GM12878 (cell line): ENCODE results near the gene SLC12A3. TPM values are rescaled to one million over a fixed set of nuclear protein-coding genes. Genes with fewer than 3 reads are reported as not detected.

ENCODE experiments used
- ATAC-seq: fragments of 200-7000 bp; cut with Tn5 transposase; 3 replicates; pipeline ENCODE4 v1.9.1; 2020; ENCODE audit warnings: mild to moderate bottlenecking, moderate library complexity
- BruUV-seq: library from RNA; stranded (reverse); fragments of 400-500 nt; replicated peaks from 2 replicates; lab custom pipeline; 2021; lab: Mats Ljungman, UMichigan
- CTCF ChIA-PET: fragments of 300-600 bp; sonication (Branson Sonifier 250); formaldehyde crosslinking; extraction: SDS; loops from one replicate; lab custom pipeline; 2021; ENCODE audit warnings: inconsistent platforms; lab: Yijun Ruan, JAX
- POLR2A ChIA-PET: fragments of 350-600 bp; formaldehyde crosslinking; extraction: SDS; loops from one replicate; lab custom pipeline; 2021; ENCODE audit warnings: inconsistent platforms; lab: Charles Lee
- RAD21 ChIA-PET: fragments of 300-600 bp; sonication (Branson Sonifier 250); formaldehyde crosslinking; loops from one replicate; lab custom pipeline; 2023; ENCODE audit warnings: antibody characterized with exemption; ENCODE audit not compliant: unreplicated experiment; lab: Charles Lee
- SMC1A ChIA-PET: fragments of 300-600 bp; sonication (Branson Sonifier 250); formaldehyde crosslinking; loops from one replicate; lab custom pipeline; 2023; ENCODE audit not compliant: unreplicated experiment, uncharacterized antibody; lab: Charles Lee
- DNase-seq: peaks from one replicate; pipeline ENCODE4 v3.0.0-alpha.2; 2011; ENCODE audit warnings: low read depth, low spot score
- FAIRE-seq: peaks from 3 replicates; lab custom pipeline; 2011; peaks lifted over from hg19 to GRCh38; lab: Jason Lieb, UNC
- H2AFZ ChIP-seq: 2 replicates; pipeline ENCODE4 v1.6.0; 2011; ENCODE audit warnings: low read depth, low read length, control low read depth; ENCODE audit not compliant: control insufficient read depth
- H3K27ac ChIP-seq: 2 replicates; pipeline ENCODE4 v1.5.1; 2011; ENCODE audit warnings: control low read depth; ENCODE audit not compliant: control insufficient read depth, insufficient read depth
- H3K27me3 ChIP-seq, 2 experiments: replicated peaks in 1 of 2; 2 replicates each; pipeline versions ENCODE4 v1.6.0 to v1.6.1; 2011; ENCODE audit warnings: low read length in 1 of 2; ENCODE audit not compliant: control insufficient read depth in 2 of 2, insufficient read depth in 2 of 2
- H3K36me3 ChIP-seq, 2 experiments: 2 replicates each; pipeline ENCODE4 v1.5.1; 2011; ENCODE audit warnings: low read length in 1 of 2; ENCODE audit not compliant: control insufficient read depth in 2 of 2, insufficient read depth in 2 of 2
- H3K4me1 ChIP-seq: 2 replicates; pipeline ENCODE4 v1.6.1; 2011; ENCODE audit warnings: mild to moderate bottlenecking, low read length, moderate library complexity, mixed read lengths; ENCODE audit not compliant: control insufficient read depth, insufficient read depth
- H3K4me2 ChIP-seq: 2 replicates; pipeline ENCODE4 v1.6.0; 2011; ENCODE audit warnings: control low read depth; ENCODE audit not compliant: control insufficient read depth, insufficient read depth
- H3K4me3 ChIP-seq: fragments of 200-600 bp; sonication (generic); 2 replicates; pipeline ENCODE4 v1.5.1; 2016
- H3K79me2 ChIP-seq: 2 replicates; pipeline ENCODE4 v1.6.0; 2011; ENCODE audit warnings: low read length; ENCODE audit not compliant: control insufficient read depth, insufficient read depth
- H3K9ac ChIP-seq: 2 replicates; pipeline ENCODE4 v1.8.0; 2011; ENCODE audit warnings: low read length, control low read depth, mixed read lengths; ENCODE audit not compliant: control insufficient read depth, insufficient read depth
- H3K9me3 ChIP-seq: replicated peaks from 3 replicates; pipeline ENCODE4 v1.5.1; 2011; ENCODE audit warnings: mild to moderate bottlenecking, low read length; ENCODE audit not compliant: control insufficient read depth, insufficient read depth
- H4K20me1 ChIP-seq: 2 replicates; pipeline ENCODE4 v1.6.0; 2011; ENCODE audit not compliant: control insufficient read depth, insufficient read depth
- DPF2 ChIP-seq: fragments of 450-650 bp; IDR thresholded peaks from 2 replicates; pipeline ENCODE4 v1.6.1; 2017; ENCODE audit warnings: mild to moderate bottlenecking
- FOXM1 ChIP-seq: IDR thresholded peaks from 2 replicates; pipeline ENCODE4 v1.6.1; 2012; ENCODE audit warnings: low read depth, mild to moderate bottlenecking, inconsistent platforms, low read length, moderate library complexity
- HCFC1 ChIP-seq: fragments of 150-350 bp; IDR thresholded peaks from 2 replicates; pipeline ENCODE4 v1.6.1; 2014; ENCODE audit warnings: low read length
- JUND ChIP-seq: IDR thresholded peaks from 2 replicates; pipeline ENCODE4 v1.6.1; 2012; ENCODE audit warnings: low read depth, mild to moderate bottlenecking, low read length, improper control_type of control experiment, moderate library complexity
- KDM1A ChIP-seq: fragments of 200-600 bp; sonication (generic); IDR thresholded peaks from 2 replicates; pipeline ENCODE4 v1.6.1; 2016; ENCODE audit warnings: borderline replicate concordance
- KLF5 ChIP-seq: fragments of 450-650 bp; IDR thresholded peaks from 2 replicates; pipeline ENCODE4 v1.6.1; 2014; ENCODE audit warnings: mild to moderate bottlenecking; ENCODE audit not compliant: partially characterized antibody
- LARP7 ChIP-seq: fragments of 450-650 bp; IDR thresholded peaks from 2 replicates; pipeline ENCODE4 v1.6.1; 2017; ENCODE audit warnings: mild to moderate bottlenecking
- NRF1 ChIP-seq: conservative IDR thresholded peaks from 2 replicates; pipeline ENCODE4 v1.6.1; 2011; ENCODE audit warnings: mild to moderate bottlenecking, low read depth, low read length, improper control_type of control experiment
- POLR2A ChIP-seq: IDR thresholded peaks from 2 replicates; pipeline ENCODE4 v1.6.1; 2011; ENCODE audit warnings: low read depth, mild to moderate bottlenecking, low read length
- POU2F2 ChIP-seq: IDR thresholded peaks from 3 replicates; pipeline ENCODE4 v1.6.1; 2011; ENCODE audit warnings: low read depth, mild to moderate bottlenecking, low read length, borderline replicate concordance
- SMAD5 ChIP-seq: IDR thresholded peaks from 2 replicates; pipeline ENCODE4 v1.6.1; 2016; ENCODE audit warnings: antibody characterized with exemption, low read depth
- SMARCA5 ChIP-seq: fragments of 450-650 bp; IDR thresholded peaks from 2 replicates; pipeline ENCODE4 v1.6.1; 2017; ENCODE audit warnings: mild to moderate bottlenecking
- TCF12 ChIP-seq: IDR thresholded peaks from 2 replicates; pipeline ENCODE4 v1.6.1; 2011; ENCODE audit warnings: low read depth, mild to moderate bottlenecking, low read length
- WRNIP1 ChIP-seq: IDR thresholded peaks from 2 replicates; pipeline ENCODE4 v1.6.1; 2011; ENCODE audit warnings: low read depth, low read length, improper control_type of control experiment, borderline replicate concordance
- ZNF217 ChIP-seq: fragments of 450-650 bp; IDR thresholded peaks from 2 replicates; pipeline ENCODE4 v1.6.1; 2017; ENCODE audit warnings: antibody characterized with exemption, mild to moderate bottlenecking
- WGBS: methylation state at CpG from one replicate; pipeline ENCODE4 v1.1.6; 2016; ENCODE audit warnings: low lambda C conversion rate; ENCODE audit not compliant: insufficient replicate concordance, insufficient coverage; ENCODE audit errors: missing lambda C conversion rate; 5-methylcytosine and 5-hydroxymethylcytosine counted together
- in situ Hi-C: fragments of 300-500 bp; cut with MboI; formaldehyde crosslinking; loops from 9 replicates; pipeline ENCODE4 v1.14.3; 2018; ENCODE audit warnings: mixed read lengths
- intact Hi-C: fragments of 100-400 bp; cut with micrococcal nuclease; formaldehyde crosslinking; loops from one replicate; pipeline ENCODE4 v1.14.2; 2022; ENCODE audit not compliant: unreplicated experiment
- polyA plus RNA-seq, 11 experiments: library from polyadenylated mRNA; depleted of rRNA in 4 of 11; unstranded in 6 of 11; stranded (reverse) in 5 of 11; fragments of >200 nt; fragmentation: Nextera tagmentation in 4 of 11; fragmentation: Illumina TruSeq in 1 of 11; extraction: Ambion mirVana in 4 of 11; extraction: Trizol in 1 of 11; gene quantifications; 1 replicate in 1 of 11; 2 replicates in 10 of 11; pipeline versions ENCODE4 v1.2.1 to v1.2.3, GENCODE V29; 2011 to 2016; ENCODE audit warnings: inconsistent platforms in 2 of 11, missing spikeins in 2 of 11, low read depth in 1 of 11
- total RNA-seq, 4 experiments: library from RNA; depleted of rRNA in 3 of 4; stranded (reverse); fragments of >200 nt in 3 of 4; fragmentation: Illumina TruSeq in 1 of 4; extraction: Trizol in 1 of 4; gene quantifications; 2 replicates each; pipeline versions ENCODE4 v1.2.1 to v1.2.3, GENCODE V29; 2013 to 2021
- TF ChIP-seq, protein P1 (sequence below): fragments of 450-650 bp; conservative IDR thresholded peaks from 2 replicates; pipeline ENCODE4 v1.6.1; 2017; ENCODE audit warnings: mild to moderate bottlenecking, moderate library complexity
- TF ChIP-seq, protein P2 (sequence below): IDR thresholded peaks from 2 replicates; pipeline ENCODE4 v1.6.1; 2012; ENCODE audit warnings: mild to moderate bottlenecking, low read depth, low read length

The SLC12A3 gene
- total and polyA plus RNA-seq, 10 of the 15 experiments (the other 5 are each of a cell fraction or from before 2014, with no cell fraction given) = 0.05 to 6.3 (median 3.1) TPM

DNA sequence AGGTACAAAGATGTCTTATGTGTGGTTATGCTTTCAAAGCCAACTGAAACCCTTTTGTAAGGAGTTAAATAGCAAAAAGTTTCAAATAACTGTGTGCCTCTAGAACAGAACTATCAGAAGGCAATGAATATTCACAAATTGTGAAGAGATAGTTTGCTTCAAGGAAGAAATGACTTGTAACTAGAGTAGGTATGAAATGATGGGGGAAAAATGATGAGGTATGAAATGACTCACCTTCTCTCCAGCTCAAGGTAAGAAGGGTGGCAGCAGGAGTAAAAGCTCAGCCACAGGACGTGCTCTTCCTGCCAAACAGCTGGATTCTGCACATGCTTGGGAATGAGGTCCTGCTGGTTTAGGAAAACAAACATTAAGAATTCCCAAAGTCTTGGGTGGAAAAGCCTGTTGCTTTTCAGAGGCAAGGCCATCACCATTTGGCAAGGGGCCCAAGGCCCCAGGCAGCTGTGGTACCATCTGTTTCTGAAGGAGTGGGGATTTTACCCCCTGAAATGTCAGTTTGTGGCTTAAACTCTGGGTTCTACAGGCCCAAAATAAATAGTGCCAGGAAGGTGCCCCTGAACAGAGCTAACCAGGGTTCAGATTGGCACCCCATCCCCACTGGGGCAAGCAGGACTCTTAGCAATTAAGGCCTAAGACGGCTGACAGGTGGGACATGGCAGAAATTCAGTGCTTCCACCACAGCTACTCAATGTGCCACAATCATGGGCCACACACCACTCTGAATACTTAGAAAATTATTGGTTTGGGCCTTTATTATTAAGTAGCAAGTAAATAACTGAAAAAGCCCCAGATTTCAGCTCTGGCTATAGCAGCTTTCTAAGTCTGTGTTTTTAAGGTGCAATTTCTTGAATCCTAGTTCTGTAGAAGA is 80.2 kb downstream of the SLC12A3 start:
- BruUV-seq = no TSS peak
- H3K79me2 ChIP-seq = no peaks in the 10 kb centered on the region; the same call in 1 of the 2 replicates
- CTCF ChIA-PET = interaction anchor here (0.5 to 3.9 kb wide), 11 partner anchors 8 to 85 kb away, joined by 3 to 45 read pairs (median 4); partner anchors contain the start of gene CETP
- peak; percentile 61 for DNase-seq
- H2AFZ ChIP-seq = no peak overlapping the region
- H3K36me3 ChIP-seq = peaks cover 7 to 35% of the 10 kb centered on the region in 2 experiments
- no peak overlapping the region for H3K9ac ChIP-seq
- POLR2A ChIA-PET = interaction anchor here (0.5 to 21.1 kb wide), 11 partner anchors 8 to 598 kb away, joined by 3 to 306 read pairs (median 5); partner anchors contain the start of genes ADGRG5, CETP and HERPUD1
- no peak for FAIRE-seq
- intact Hi-C loops (no loop called here), in situ Hi-C loops (no loop called here)
- H3K4me1 ChIP-seq = peaks cover 47% of the 10 kb centered on the region
- RAD21 ChIA-PET = interaction anchor here (0.8 to 2.4 kb wide), 14 partner anchors 8 to 116 kb away, joined by 3 to 15 read pairs (median 4); partner anchors contain the start of gene NLRC5
- H3K27ac ChIP-seq = peak overlapping the region; percentile 40; the same call in 1 of the 2 replicates
- H3K9me3 ChIP-seq = no peaks in the 10 kb centered on the region
- no peak overlapping the region; the same call in 1 of the 2 replicates for H3K4me2 ChIP-seq
- SMC1A ChIA-PET = interaction anchor here (0.8 to 3.3 kb wide), 13 partner anchors 9 to 97 kb away, joined by 3 to 18 read pairs (median 4); no protein-coding TSS in a partner anchor
- no peak overlapping the region for H3K4me3 ChIP-seq
- WGBS = 3% methylated on average over 2 of the region's 2 CpGs
- no peaks in the 10 kb centered on the region for H3K27me3 ChIP-seq
- H4K20me1 ChIP-seq = no peaks in the 10 kb centered on the region; the same call in 1 of the 2 replicates
- ATAC-seq = peak; percentile 34
- TF ChIP-seq TCF12 = peak; percentile 27; the same call in 1 of the 2 replicates
- TF ChIP-seq KLF5 = no peak
- TF ChIP-seq, protein P1, sequence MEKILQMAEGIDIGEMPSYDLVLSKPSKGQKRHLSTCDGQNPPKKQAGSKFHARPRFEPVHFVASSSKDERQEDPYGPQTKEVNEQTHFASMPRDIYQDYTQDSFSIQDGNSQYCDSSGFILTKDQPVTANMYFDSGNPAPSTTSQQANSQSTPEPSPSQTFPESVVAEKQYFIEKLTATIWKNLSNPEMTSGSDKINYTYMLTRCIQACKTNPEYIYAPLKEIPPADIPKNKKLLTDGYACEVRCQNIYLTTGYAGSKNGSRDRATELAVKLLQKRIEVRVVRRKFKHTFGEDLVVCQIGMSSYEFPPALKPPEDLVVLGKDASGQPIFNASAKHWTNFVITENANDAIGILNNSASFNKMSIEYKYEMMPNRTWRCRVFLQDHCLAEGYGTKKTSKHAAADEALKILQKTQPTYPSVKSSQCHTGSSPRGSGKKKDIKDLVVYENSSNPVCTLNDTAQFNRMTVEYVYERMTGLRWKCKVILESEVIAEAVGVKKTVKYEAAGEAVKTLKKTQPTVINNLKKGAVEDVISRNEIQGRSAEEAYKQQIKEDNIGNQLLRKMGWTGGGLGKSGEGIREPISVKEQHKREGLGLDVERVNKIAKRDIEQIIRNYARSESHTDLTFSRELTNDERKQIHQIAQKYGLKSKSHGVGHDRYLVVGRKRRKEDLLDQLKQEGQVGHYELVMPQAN = no peak
- TF ChIP-seq KDM1A = no peak
- TF ChIP-seq POLR2A = peak; percentile 76
- TF ChIP-seq NRF1 = no peak
- TF ChIP-seq DPF2 = peak; percentile 64; the same call in 1 of the 2 replicates
- no peak for TF ChIP-seq ZNF217
- TF ChIP-seq FOXM1 = peak; percentile 62; the same call in 1 of the 2 replicates
- TF ChIP-seq, protein P2, sequence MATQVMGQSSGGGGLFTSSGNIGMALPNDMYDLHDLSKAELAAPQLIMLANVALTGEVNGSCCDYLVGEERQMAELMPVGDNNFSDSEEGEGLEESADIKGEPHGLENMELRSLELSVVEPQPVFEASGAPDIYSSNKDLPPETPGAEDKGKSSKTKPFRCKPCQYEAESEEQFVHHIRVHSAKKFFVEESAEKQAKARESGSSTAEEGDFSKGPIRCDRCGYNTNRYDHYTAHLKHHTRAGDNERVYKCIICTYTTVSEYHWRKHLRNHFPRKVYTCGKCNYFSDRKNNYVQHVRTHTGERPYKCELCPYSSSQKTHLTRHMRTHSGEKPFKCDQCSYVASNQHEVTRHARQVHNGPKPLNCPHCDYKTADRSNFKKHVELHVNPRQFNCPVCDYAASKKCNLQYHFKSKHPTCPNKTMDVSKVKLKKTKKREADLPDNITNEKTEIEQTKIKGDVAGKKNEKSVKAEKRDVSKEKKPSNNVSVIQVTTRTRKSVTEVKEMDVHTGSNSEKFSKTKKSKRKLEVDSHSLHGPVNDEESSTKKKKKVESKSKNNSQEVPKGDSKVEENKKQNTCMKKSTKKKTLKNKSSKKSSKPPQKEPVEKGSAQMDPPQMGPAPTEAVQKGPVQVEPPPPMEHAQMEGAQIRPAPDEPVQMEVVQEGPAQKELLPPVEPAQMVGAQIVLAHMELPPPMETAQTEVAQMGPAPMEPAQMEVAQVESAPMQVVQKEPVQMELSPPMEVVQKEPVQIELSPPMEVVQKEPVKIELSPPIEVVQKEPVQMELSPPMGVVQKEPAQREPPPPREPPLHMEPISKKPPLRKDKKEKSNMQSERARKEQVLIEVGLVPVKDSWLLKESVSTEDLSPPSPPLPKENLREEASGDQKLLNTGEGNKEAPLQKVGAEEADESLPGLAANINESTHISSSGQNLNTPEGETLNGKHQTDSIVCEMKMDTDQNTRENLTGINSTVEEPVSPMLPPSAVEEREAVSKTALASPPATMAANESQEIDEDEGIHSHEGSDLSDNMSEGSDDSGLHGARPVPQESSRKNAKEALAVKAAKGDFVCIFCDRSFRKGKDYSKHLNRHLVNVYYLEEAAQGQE = no peak
- TF ChIP-seq SMARCA5 = no peak
- peak; percentile 26; the same call in 1 of the 2 replicates for TF ChIP-seq SMAD5
- TF ChIP-seq JUND = no peak
- peak; percentile 85; the same call in 2 of the 3 replicates for TF ChIP-seq POU2F2
- no peak for TF ChIP-seq WRNIP1
- TF ChIP-seq HCFC1 = no peak
- no peak for TF ChIP-seq LARP7
